Activated T-helper 17 cell treated with anti-CD3 and anti-CD28 coated beads, Interleukin-2, amount 50 U/mL, for 72 hours (primary cell): ENCODE measurements around the gene WRNIP1. TPM values are rescaled to one million over a fixed set of nuclear protein-coding genes. Genes with fewer than 3 reads are reported as not detected.
A peak's percentile ranks its signal among the peaks of the same experiment; 100 is the strongest.

Source experiments
- ATAC-seq: fragments of 150-1000 bp; cut with Tn5 transposase; replicated peaks from 2 replicates; pipeline ENCODE4 v1.10.0; 2021; ENCODE audit warnings: mild to moderate bottlenecking, moderate library complexity
- H3K27ac Mint-ChIP-seq: one replicate; pipeline ENCODE4 v1.8.0; 2022; ENCODE audit warnings: mixed read lengths
- H3K27me3 Mint-ChIP-seq: one replicate; pipeline ENCODE4 v1.8.0; 2022; ENCODE audit warnings: mixed read lengths
- H3K36me3 Mint-ChIP-seq: one replicate; pipeline ENCODE4 v1.8.0; 2022; ENCODE audit warnings: low read depth, mild to moderate bottlenecking, mixed read lengths
- H3K4me1 Mint-ChIP-seq: one replicate; pipeline ENCODE4 v1.8.0; 2022; ENCODE audit warnings: mixed read lengths
- H3K4me3 Mint-ChIP-seq: one replicate; pipeline ENCODE4 v1.8.0; 2022; ENCODE audit warnings: mild to moderate bottlenecking, mixed read lengths
- H3K9me3 Mint-ChIP-seq: one replicate; pipeline ENCODE4 v1.8.0; 2022; ENCODE audit warnings: mixed read lengths
- total RNA-seq, 2 donors: library from RNA; stranded (reverse); gene quantifications; one replicate each; pipeline ENCODE4 v1.2.3, GENCODE V29; 2022

WRNIP1 gene
- total RNA-seq, result 10 to 100 TPM; 30.4 to 48.5 TPM

- peak within 1 kb of the TSS; percentile 98 for H3K27ac Mint-ChIP-seq
- H3K4me1 Mint-ChIP-seq, result peaks cover 32% of the 10 kb centered on the region
- H3K9me3 Mint-ChIP-seq, result no peaks in the 10 kb centered on the region
- ATAC-seq, result peak; percentile 89
- peaks cover 41% of the 10 kb centered on the region for H3K36me3 Mint-ChIP-seq
- no peaks in the 10 kb centered on the region for H3K27me3 Mint-ChIP-seq
- H3K4me3 Mint-ChIP-seq, result peak within 1 kb of the TSS; percentile 91
Measured at GRCh38 chr6:2765166-2765895, at the start of gene WRNIP1. TSS of gene WRNIP1 (plus strand) at chr6:2765393. CDS start at chr6:2765623, 230 bp downstream.

DNA sequence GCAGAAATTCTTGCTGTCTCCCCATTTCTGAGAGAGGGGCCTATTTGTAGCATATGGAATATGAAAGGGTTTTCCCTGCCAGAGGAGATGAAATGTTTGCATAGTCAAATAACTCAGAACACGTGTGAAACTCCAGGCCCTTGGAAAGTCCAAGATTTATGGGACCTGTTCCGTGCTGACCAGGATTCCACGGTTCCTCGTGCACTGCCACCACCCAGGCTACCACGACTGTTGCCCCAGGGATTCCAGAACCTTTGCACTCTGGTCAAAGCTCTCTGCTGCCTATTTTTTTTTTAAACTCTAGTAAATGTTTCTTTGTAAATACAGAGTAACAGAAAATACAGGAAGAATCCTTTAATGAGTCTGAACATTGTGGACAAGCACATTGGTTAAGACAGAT is 49.5 kb upstream of the WRNIP1 start:
- Mint-ChIP-seq H3K27me3 (no peaks in the 10 kb centered on the region), H3K36me3 (no peaks in the 10 kb centered on the region), H3K4me1 (no peaks in the 10 kb centered on the region), H3K9me3 (no peaks in the 10 kb centered on the region), H3K4me3 (no peak overlapping the region), H3K27ac (no peak overlapping the region)
- ATAC-seq, result no peak

GRCh38 chr6:2716936-2717700 is 48.1 kb upstream of the WRNIP1 start:
- H3K4me3 Mint-ChIP-seq, result no peak overlapping the region
- H3K36me3 Mint-ChIP-seq, result no peaks in the 10 kb centered on the region
- no peaks in the 10 kb centered on the region for H3K4me1 Mint-ChIP-seq

GRCh38 chr6:2718334-2719092 is 46.7 kb upstream of the WRNIP1 start:
- H3K9me3 Mint-ChIP-seq, result no peaks in the 10 kb centered on the region
- no peaks in the 10 kb centered on the region for H3K36me3 Mint-ChIP-seq
- no peaks in the 10 kb centered on the region for H3K27me3 Mint-ChIP-seq
- ATAC-seq, result no peak
- H3K27ac Mint-ChIP-seq, result no peak overlapping the region
- no peak overlapping the region for H3K4me3 Mint-ChIP-seq
- no peaks in the 10 kb centered on the region for H3K4me1 Mint-ChIP-seq

More at GRCh38 chr6:2716936-2717700, 48.1 kb upstream of the WRNIP1 start:
- ATAC-seq, result no peak
- Mint-ChIP-seq H3K27me3 (no peaks in the 10 kb centered on the region), H3K9me3 (no peaks in the 10 kb centered on the region), H3K27ac (no peak overlapping the region)

- no peaks in the 10 kb centered on the region for H3K9me3 Mint-ChIP-seq
- no peaks in the 10 kb centered on the region for H3K4me1 Mint-ChIP-seq
- no peak for ATAC-seq
- no peak overlapping the region for H3K4me3 Mint-ChIP-seq
- no peaks in the 10 kb centered on the region for H3K36me3 Mint-ChIP-seq
- no peaks in the 10 kb centered on the region for H3K27me3 Mint-ChIP-seq
- no peak overlapping the region for H3K27ac Mint-ChIP-seq
Measured at GRCh38 chr6:2719093-2719455, 46.1 kb upstream of the WRNIP1 start.

DNA sequence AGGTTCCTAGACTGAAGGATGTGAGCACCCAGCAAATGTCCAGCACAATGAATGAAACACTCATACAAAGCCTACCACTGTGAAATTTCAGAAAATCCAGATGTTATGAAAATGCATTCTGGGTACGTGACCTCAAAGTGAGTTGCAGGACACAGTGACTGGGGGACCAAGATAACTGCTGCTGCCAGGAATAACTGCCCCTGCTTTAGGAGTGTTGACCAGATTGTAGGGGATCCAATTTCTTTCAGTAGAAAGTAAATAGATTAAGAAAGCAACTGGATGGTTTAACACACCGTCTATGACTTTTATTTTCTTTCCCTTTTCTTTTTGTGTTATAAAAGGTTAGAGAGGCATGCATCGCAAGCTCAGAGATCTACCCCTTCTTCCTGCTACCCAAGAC is 44.0 kb upstream of the WRNIP1 start:
- no peak overlapping the region for H3K27ac Mint-ChIP-seq
- no peaks in the 10 kb centered on the region for H3K4me1 Mint-ChIP-seq
- no peak for ATAC-seq
- no peaks in the 10 kb centered on the region for H3K27me3 Mint-ChIP-seq
- no peak overlapping the region for H3K4me3 Mint-ChIP-seq
- H3K36me3 Mint-ChIP-seq, result no peaks in the 10 kb centered on the region
- H3K9me3 Mint-ChIP-seq, result no peaks in the 10 kb centered on the region

DNA sequence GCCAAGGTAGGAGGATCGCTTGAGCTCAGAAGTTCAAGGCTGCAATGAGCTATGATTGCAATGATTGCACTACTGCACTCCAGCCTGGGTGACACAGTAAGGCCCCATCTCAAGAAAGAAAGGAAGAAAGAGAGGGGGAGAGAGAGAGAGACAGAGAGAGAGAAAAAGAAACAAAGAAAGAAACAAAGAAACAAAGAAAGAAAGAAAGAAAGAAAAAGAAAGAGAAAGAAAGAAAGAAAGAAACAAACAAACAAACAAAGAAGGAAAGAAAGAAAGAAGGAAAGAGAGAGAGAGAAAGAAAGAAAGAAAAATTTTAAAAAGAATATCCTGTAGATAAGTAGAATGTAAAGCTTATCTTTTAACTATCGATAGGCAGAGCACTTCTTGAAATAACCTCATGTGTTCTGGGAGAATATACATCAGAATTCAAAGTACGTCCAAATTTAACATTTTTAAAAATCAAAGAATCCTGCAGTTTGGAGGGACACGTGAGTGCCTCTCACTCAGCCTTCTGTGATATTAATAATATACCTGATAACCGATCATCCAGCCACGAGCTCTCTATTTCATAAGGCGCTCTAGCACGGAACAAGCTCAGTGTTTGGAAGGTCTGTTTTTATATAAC is 39.7 kb upstream of the WRNIP1 start:
- no peak overlapping the region for H3K4me3 Mint-ChIP-seq
- H3K27ac Mint-ChIP-seq, result no peak overlapping the region

DNA sequence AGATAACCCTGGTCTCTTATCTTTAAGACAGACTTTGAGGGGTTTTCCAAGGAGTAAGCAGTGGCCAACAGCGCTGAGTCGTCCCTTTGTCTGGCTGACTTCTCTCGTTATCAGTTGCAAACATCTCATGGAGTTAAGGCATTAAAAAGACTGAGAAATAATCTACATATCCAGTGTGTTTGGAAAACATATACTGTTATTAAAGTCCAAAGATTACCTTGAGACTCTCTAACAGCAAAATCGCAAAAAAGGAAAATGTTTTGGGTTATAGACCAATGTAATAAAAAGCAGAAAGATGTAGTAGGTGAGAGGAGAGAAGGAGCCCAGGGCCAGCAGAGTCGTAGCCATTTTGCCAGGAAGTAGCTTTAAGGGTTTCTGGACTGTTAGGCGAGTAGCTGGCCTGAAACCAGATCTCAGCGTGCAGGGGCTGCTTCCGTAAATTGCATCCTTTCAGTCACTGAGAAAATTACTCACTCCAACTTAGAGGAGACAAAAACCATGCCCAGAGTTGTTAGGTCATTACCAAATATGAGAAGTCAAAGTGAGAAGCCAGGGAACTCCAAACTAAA is 39.1 kb upstream of the WRNIP1 start:
- Mint-ChIP-seq H3K36me3 (no peaks in the 10 kb centered on the region), H3K9me3 (no peaks in the 10 kb centered on the region), H3K27me3 (peaks cover 8% of the 10 kb centered on the region), H3K27ac (no peak overlapping the region), H3K4me1 (no peaks in the 10 kb centered on the region), H3K4me3 (no peak overlapping the region)
- peak; percentile 38 for ATAC-seq

More for the DNA sequence above, 39.7 kb upstream of the WRNIP1 start:
- H3K36me3 Mint-ChIP-seq, result no peaks in the 10 kb centered on the region
- H3K4me1 Mint-ChIP-seq, result no peaks in the 10 kb centered on the region
- ATAC-seq, result no peak
- H3K27me3 Mint-ChIP-seq, result peaks cover 8% of the 10 kb centered on the region
- H3K9me3 Mint-ChIP-seq, result no peaks in the 10 kb centered on the region

DNA sequence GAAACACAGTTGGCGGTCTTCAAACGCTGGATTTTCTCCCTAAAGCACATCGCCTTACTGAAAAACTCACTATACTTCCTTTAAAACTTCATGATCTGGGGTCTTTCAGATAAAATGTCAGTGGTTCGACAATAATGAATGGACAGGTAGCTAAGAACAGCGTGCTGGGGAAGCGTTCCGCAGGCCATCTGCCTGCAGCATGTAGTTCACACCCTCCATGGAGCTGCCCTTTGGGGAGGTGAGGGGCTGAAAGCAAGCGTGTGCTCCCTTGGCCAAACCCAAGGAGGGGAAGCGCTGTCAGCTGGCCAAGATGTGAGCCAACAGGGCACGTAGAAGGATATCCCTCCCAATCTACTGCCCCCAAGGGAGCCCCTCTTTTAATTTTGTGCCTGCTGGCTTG is 35.3 kb upstream of the WRNIP1 start:
- Mint-ChIP-seq H3K27me3 (peaks cover 12% of the 10 kb centered on the region), H3K9me3 (no peaks in the 10 kb centered on the region), H3K4me1 (peaks cover 4% of the 10 kb centered on the region), H3K27ac (no peak overlapping the region), H3K4me3 (no peak overlapping the region), H3K36me3 (no peaks in the 10 kb centered on the region)
- no peak for ATAC-seq

GRCh38 chr6:2730353-2731107 is 34.7 kb upstream of the WRNIP1 start:
- ATAC-seq, result no peak
- H3K4me3 Mint-ChIP-seq, result no peak overlapping the region
- H3K4me1 Mint-ChIP-seq, result peaks cover 4% of the 10 kb centered on the region
- peaks cover 12% of the 10 kb centered on the region for H3K27me3 Mint-ChIP-seq
- no peaks in the 10 kb centered on the region for H3K36me3 Mint-ChIP-seq
- no peak overlapping the region for H3K27ac Mint-ChIP-seq
- no peaks in the 10 kb centered on the region for H3K9me3 Mint-ChIP-seq

DNA sequence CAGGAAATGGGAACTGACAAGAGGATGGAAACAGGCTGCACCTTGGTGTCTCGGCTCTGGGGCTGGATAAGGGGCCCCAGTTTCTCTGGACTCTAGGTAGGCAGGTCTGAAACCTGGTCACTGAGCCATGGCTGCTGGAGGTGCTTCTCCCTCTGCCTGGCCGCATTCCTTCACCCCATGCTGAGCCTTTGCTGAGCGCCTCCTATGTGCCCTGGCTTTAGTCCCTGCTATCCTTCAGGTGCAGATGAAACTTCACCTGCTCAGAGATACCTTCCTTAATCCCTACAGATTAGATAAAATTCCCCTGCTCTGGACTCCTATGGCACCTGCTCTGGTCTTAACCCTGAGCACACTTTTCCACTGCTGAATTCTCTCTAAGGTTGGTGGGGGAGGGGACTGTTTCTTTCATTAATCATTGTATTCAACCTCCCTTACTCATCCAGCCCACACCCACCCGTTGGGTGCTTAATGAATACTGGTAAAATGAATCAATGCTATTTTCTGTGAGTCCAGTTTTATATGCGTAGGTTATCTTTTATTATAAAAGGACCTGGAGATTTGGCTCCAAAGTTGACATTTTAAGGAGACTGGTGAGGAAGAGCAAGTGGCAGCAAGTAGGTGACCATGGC is 33.8 kb upstream of the WRNIP1 start:
- Mint-ChIP-seq H3K4me1 (peaks cover 4% of the 10 kb centered on the region), H3K4me3 (no peak overlapping the region), H3K27me3 (peaks cover 12% of the 10 kb centered on the region), H3K27ac (no peak overlapping the region), H3K9me3 (no peaks in the 10 kb centered on the region), H3K36me3 (no peaks in the 10 kb centered on the region)
- peak; percentile 29 for ATAC-seq

DNA sequence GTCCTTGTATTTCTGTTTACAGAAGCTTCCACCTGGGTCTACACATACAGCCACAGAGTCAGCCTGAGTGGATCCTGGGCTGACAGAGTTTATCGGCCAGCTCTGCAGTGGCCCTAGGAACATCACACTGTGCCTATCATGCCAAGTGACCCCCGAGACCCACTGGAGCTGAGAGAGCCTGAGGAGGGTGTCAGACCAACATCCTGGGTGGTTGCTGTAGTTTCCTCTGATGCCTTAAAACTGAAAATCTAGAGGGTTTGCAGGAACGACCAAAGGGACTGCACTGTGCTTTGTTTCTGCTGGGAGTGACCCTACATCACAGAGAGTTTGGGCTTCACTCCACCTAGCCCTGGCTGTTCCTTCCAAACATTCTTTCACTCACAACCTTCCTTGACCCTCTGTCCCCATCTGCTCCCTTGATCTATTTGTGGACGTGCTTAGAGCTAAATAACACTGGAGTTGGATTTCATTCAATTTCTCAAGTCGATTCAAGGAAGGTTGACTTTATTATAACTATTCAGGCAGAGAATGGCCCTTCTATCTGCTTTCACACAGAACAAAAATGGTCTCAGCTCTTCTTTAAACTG is 32.6 kb upstream of the WRNIP1 start:
- Mint-ChIP-seq H3K36me3 (no peaks in the 10 kb centered on the region), H3K9me3 (no peaks in the 10 kb centered on the region), H3K4me1 (peaks cover 4% of the 10 kb centered on the region), H3K27ac (no peak overlapping the region), H3K27me3 (peaks cover 12% of the 10 kb centered on the region), H3K4me3 (no peak overlapping the region)
- ATAC-seq, result no peak

DNA sequence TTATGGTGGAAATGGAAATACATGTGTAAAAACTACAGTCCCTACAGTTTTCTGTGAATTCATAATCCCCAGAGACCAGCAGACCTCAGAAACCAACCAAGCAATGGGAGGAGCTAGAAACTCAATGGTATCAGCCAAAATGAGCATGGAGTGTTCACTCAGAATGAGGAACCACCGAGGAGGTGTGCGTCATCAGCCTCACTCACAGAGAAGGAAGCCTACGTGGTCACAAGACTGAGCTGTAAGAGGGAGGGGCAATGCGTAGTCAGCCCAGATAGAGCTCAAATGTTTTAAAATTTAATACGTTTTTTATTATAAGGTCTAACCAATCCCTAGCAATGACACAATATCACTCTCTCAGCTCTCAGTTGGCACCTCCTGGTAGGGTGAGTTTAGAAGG is 31.9 kb upstream of the WRNIP1 start:
- Mint-ChIP-seq H3K4me1 (peaks cover 4% of the 10 kb centered on the region), H3K9me3 (no peaks in the 10 kb centered on the region), H3K36me3 (no peaks in the 10 kb centered on the region), H3K27me3 (peaks cover 12% of the 10 kb centered on the region), H3K27ac (no peak overlapping the region), H3K4me3 (no peak overlapping the region)
- ATAC-seq, result peak; percentile 96
